K562 (cell line): Measurements from ENCODE around the gene RNF224. TPM values are rescaled to one million over a fixed set of nuclear protein-coding genes. Genes with fewer than 3 reads are reported as not detected.
A peak's percentile ranks its signal among the peaks of the same experiment; 100 is the strongest.

Experiments
- ATAC-seq: fragments of 200-7000 bp; cut with Tn5 transposase; 3 replicates; pipeline ENCODE4 v1.9.1; 2020; ENCODE audit warnings: moderate library complexity
- BruUV-seq: library from RNA; stranded (reverse); fragments of 400-500 nt; replicated peaks from 2 replicates; lab custom pipeline; 2021; lab: Mats Ljungman, UMichigan
- CTCF ChIA-PET: fragments of 300-600 bp; formaldehyde crosslinking; extraction: SDS; loops from one replicate; lab custom pipeline; 2021; ENCODE audit warnings: low intra/inter-chr PET ratio; lab: Yijun Ruan, JAX
- POLR2A ChIA-PET: fragments of 300-600, 350-650 bp; sonication (Branson Sonifier 250); formaldehyde crosslinking; extraction: SDS; loops from one replicate; lab custom pipeline; 2021; ENCODE audit warnings: antibody characterized with exemption, inconsistent platforms; lab: Yijun Ruan, JAX
- DNase-seq, 4 experiments: peaks; one replicate each; pipeline versions ENCODE4 v3.0.0 to v3.0.0-alpha.2; 2011 to 2018; ENCODE audit warnings: low spot score in 3 of 4, mixed read lengths in 3 of 4; ENCODE audit errors: extremely low read depth in 1 of 4
- FAIRE-seq: peaks from 2 replicates; lab custom pipeline; 2011; peaks lifted over from hg19 to GRCh38; lab: Jason Lieb, UNC
- H2AFZ ChIP-seq: 2 replicates; pipeline ENCODE4 v1.6.0; 2011; ENCODE audit warnings: low read depth, low read length, control low read depth, inconsistent platforms
- H3K27ac ChIP-seq: fragments of 200-600 bp; 3 replicates; pipeline ENCODE4 v1.8.0; 2011; ENCODE audit warnings: low read depth, mild to moderate bottlenecking, control low read depth, inconsistent platforms, low read length, moderate library complexity, mixed read lengths; ENCODE audit errors: extremely low read depth
- H3K27me3 ChIP-seq, 2 experiments: fragments of 300-600 bp in 1 of 2; 2 replicates in 1 of 2; 3 replicates in 1 of 2; pipeline versions ENCODE4 v1.6.0 to v1.8.0; 2011; ENCODE audit warnings: inconsistent platforms in 2 of 2, low read length in 2 of 2, mild to moderate bottlenecking in 1 of 2, mixed read lengths in 1 of 2, moderate library complexity in 1 of 2; ENCODE audit not compliant: control insufficient read depth in 2 of 2, insufficient read depth in 2 of 2
- H3K36me3 ChIP-seq: fragments of 300-600 bp; 3 replicates; pipeline ENCODE4 v1.8.0; 2011; ENCODE audit warnings: mild to moderate bottlenecking, low read length, inconsistent platforms; ENCODE audit not compliant: control insufficient read depth, insufficient read depth
- H3K4me1 ChIP-seq, 2 experiments: fragments of 200-600 bp in 1 of 2; replicated peaks in 1 of 2; 2 replicates in 1 of 2; 3 replicates in 1 of 2; pipeline versions ENCODE4 v1.5.1 to v1.8.0; 2011; ENCODE audit warnings: inconsistent platforms in 2 of 2, low read length in 2 of 2, mild to moderate bottlenecking in 1 of 2, mixed read lengths in 1 of 2, moderate library complexity in 1 of 2; ENCODE audit not compliant: control insufficient read depth in 2 of 2, insufficient read depth in 2 of 2
- H3K4me2 ChIP-seq: 2 replicates; pipeline ENCODE4 v1.6.1; 2011; ENCODE audit warnings: low read length, control low read depth, inconsistent platforms, mixed read lengths; ENCODE audit not compliant: insufficient read depth
- H3K4me3 ChIP-seq: fragments of 200-600 bp; sonication (generic), shearing (Covaris generic); 2 replicates; pipeline ENCODE4 v1.5.1; 2016; ENCODE audit warnings: control low read depth, inconsistent platforms
- H3K79me2 ChIP-seq: fragments of 200-600 bp; 3 replicates; pipeline ENCODE4 v1.8.0; 2011; ENCODE audit warnings: low read length, inconsistent platforms; ENCODE audit not compliant: control insufficient read depth, insufficient read depth
- H3K9ac ChIP-seq, 2 experiments: 2 replicates each; pipeline versions ENCODE4 v1.6.0 to v1.6.1; 2011; ENCODE audit warnings: low read depth in 2 of 2, low read length in 2 of 2, control low read depth in 1 of 2, inconsistent platforms in 1 of 2, mild to moderate bottlenecking in 1 of 2, mixed read lengths in 1 of 2; ENCODE audit not compliant: insufficient read depth in 1 of 2
- H3K9me1 ChIP-seq: one replicate; pipeline ENCODE4 v1.6.0; 2011; ENCODE audit warnings: inconsistent platforms, mild to moderate bottlenecking, low read length, moderate library complexity; ENCODE audit not compliant: control insufficient read depth, insufficient read depth
- H3K9me3 ChIP-seq: replicated peaks from 2 replicates; pipeline ENCODE4 v1.5.1; 2011; ENCODE audit warnings: low read depth, low read length, inconsistent platforms; ENCODE audit not compliant: control insufficient read depth, insufficient read depth
- H4K20me1 ChIP-seq: replicated peaks from 2 replicates; pipeline ENCODE4 v1.6.1; 2011; ENCODE audit warnings: low read length, inconsistent platforms, mixed read lengths; ENCODE audit not compliant: control insufficient read depth, insufficient read depth
- GTF3C2 ChIP-seq: IDR thresholded peaks from 3 replicates; pipeline ENCODE4 v1.6.1; 2011; ENCODE audit warnings: borderline replicate concordance, mild to moderate bottlenecking, moderate library complexity; ENCODE audit not compliant: insufficient read length; ENCODE audit errors: extremely low read depth
- HOMEZ ChIP-seq: fragments of 250-450 bp; sonication (Bioruptor Pico); IDR thresholded peaks from 2 replicates; pipeline ENCODE4 v1.4.0; 2020; ENCODE audit warnings: mild to moderate bottlenecking, moderate library complexity
- KDM5B ChIP-seq: fragments of 200-600 bp; sonication (generic); IDR thresholded peaks from 2 replicates; pipeline ENCODE4 v1.6.1; 2012; ENCODE audit warnings: low read depth, mild to moderate bottlenecking, moderate library complexity, low read length, control low read depth, inconsistent platforms; ENCODE audit not compliant: insufficient replicate concordance
- MAZ ChIP-seq, 2 experiments: fragments of 450-650 bp in 1 of 2; sonication (generic) in 1 of 2; formaldehyde crosslinking; IDR thresholded peaks in 1 of 2; conservative IDR thresholded peaks in 1 of 2; 2 replicates each; pipeline versions ENCODE4 v1.4.0 to v1.5.0; 2020; ENCODE audit warnings: mild to moderate bottlenecking in 1 of 2, missing genetic modification reagents in 1 of 2
- NBN ChIP-seq: fragments of 450-650 bp; IDR thresholded peaks from 2 replicates; pipeline ENCODE4 v1.6.1; 2016; ENCODE audit warnings: low read depth, mild to moderate bottlenecking
- NELFE ChIP-seq: IDR thresholded peaks from 2 replicates; pipeline ENCODE4 v1.6.1; 2011; ENCODE audit warnings: mild to moderate bottlenecking; ENCODE audit not compliant: insufficient read depth, insufficient read length
- RB1 ChIP-seq: fragments of 450-650 bp; IDR thresholded peaks from 2 replicates; pipeline ENCODE4 v1.6.1; 2017; ENCODE audit warnings: low read depth, mild to moderate bottlenecking
- ZNF263 ChIP-seq: sonication (generic); formaldehyde crosslinking; IDR thresholded peaks from 2 replicates; pipeline ENCODE4 v1.8.0; 2022; ENCODE audit warnings: mild to moderate bottlenecking, missing genetic modification reagents, borderline replicate concordance
- WGBS: fragments of 100-300 bp; shearing (Covaris generic); methylation state at CpG from one replicate; pipeline ENCODE4 v1.1.6; 2016; ENCODE audit warnings: low coverage, mixed read lengths; ENCODE audit not compliant: insufficient coverage; ENCODE audit errors: missing lambda C conversion rate; 5-methylcytosine and 5-hydroxymethylcytosine counted together
- in situ Hi-C: fragments of 300-500 bp; cut with MboI; formaldehyde crosslinking; loops from 4 replicates; pipeline ENCODE4 v1.15.0; 2018; ENCODE audit warnings: inconsistent platforms, mixed read lengths
- intact Hi-C: fragments of 100-400 bp; cut with micrococcal nuclease; formaldehyde crosslinking; loops from 2 replicates; pipeline ENCODE4 v1.14.2; 2022
- polyA plus RNA-seq, 8 experiments: library from polyadenylated mRNA; depleted of rRNA in 4 of 8; stranded (reverse) in 5 of 8; unstranded in 3 of 8; fragments of >200 nt; fragmentation: Nextera tagmentation in 2 of 8; fragmentation: Illumina TruSeq in 1 of 8; extraction: Ambion mirVana in 2 of 8; extraction: Trizol in 1 of 8; gene quantifications; 2 replicates each; pipeline versions ENCODE4 v1.2.1 to v1.2.3, GENCODE V29; 2011 to 2014; ENCODE audit warnings: inconsistent platforms in 1 of 8, missing spikeins in 1 of 8
- total RNA-seq, 7 experiments: library from RNA; depleted of rRNA in 6 of 7; stranded (reverse); fragments of >200 nt in 6 of 7; fragmentation: Illumina TruSeq in 2 of 7; extraction: Trizol in 2 of 7; gene quantifications; 2 replicates each; pipeline versions ENCODE4 v1.2.1 to v1.2.3, GENCODE V29; 2011 to 2021; ENCODE audit warnings: low replicate concordance in 1 of 7
- TF ChIP-seq, protein P1 (sequence below): fragments of 200-800 bp; sonication (Bioruptor generic); IDR thresholded peaks from 2 replicates; pipeline ENCODE4 v1.6.1; 2017; ENCODE audit warnings: missing genetic modification characterization, missing compliant biosample characterization
- TF ChIP-seq, protein P2 (sequence below): sonication (generic); formaldehyde crosslinking; IDR thresholded peaks from 2 replicates; pipeline ENCODE4 v1.8.0; 2022; ENCODE audit warnings: missing genetic modification reagents, mild to moderate bottlenecking, borderline replicate concordance

The RNF224 gene
- total and polyA plus RNA-seq, 9 of the 15 experiments (the other 6 are each of a cell fraction or from before 2014, with no cell fraction given), result not detected

DNA sequence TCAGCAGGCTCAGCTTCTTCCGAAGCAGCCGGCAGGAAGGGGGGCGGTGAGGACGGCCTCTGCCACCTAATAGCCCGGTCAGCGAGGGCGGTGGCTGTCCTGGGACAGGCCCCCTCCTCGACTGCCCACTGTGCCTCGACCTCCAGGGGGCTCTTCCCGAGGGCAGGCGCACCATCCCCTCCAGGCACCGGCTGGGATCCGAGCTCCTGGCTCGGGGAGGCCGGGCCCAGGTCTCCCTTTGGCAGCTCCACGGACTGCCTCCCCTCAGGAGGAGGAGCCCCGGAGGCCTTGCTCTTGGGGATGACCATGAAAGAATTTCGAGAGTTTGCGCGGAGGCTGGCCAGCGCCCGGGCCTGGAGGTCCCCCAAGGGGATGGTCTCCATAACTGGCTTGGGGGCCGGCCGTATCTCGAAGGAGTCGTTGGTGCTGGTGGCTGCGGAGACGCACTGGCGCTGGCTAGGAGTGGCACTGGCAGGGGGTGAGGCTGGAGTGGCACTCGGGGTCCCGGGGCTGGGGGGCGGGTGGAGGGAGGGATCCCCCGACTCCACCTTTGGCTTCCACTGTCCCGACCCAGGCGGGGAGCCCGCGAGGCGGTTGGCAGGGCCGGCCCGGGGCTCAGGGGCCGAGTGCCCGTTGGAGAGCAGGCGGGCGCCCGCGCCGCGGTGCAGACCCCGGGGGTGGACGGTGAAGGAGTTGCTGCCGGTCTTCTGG lies 27.7 kb upstream of the RNF224 start:
- H3K36me3 ChIP-seq, result peaks cover 16% of the 10 kb centered on the region; the same call in 2 of the 3 replicates
- H3K4me2 ChIP-seq, result peak overlapping the region; percentile 44
- H3K9me3 ChIP-seq, result no peaks in the 10 kb centered on the region
- peak overlapping the region; percentile 37 for H3K4me3 ChIP-seq
- H2AFZ ChIP-seq, result no peak overlapping the region
- FAIRE-seq (no peak), ATAC-seq (no peak), DNase-seq (peak in 1 of 4 experiments; percentile 7)
- no peaks in the 10 kb centered on the region for H3K27me3 ChIP-seq
- ChIA-PET CTCF (no interaction called here), POLR2A (interaction anchor here (0.6 to 3.2 kb wide), 4 partner anchors 10 to 49 kb away, joined by 3 to 26 read pairs (median 4); partner anchors contain the start of genes ANAPC2 and SSNA1)
- in situ Hi-C loops (no loop called here), intact Hi-C loops (loop anchor here (2.0 kb wide), 1 partner anchor 19 kb away; no protein-coding TSS in a partner anchor)
- H3K79me2 ChIP-seq, result peaks cover 72% of the 10 kb centered on the region
- peak overlapping the region in 1 of 2 experiments; percentile 89; a peak in 3 of 4 replicates for H3K9ac ChIP-seq
- TSS peak; percentile 10 for BruUV-seq
- H3K4me1 ChIP-seq, result peaks cover 30 to 86% of the 10 kb centered on the region in 2 experiments
- H3K9me1 ChIP-seq, result peaks cover 3% of the 10 kb centered on the region
- H4K20me1 ChIP-seq, result peaks cover 5% of the 10 kb centered on the region
- WGBS, result 31% methylated on average over 33 of the region's 51 CpGs
- H3K27ac ChIP-seq, result no peak overlapping the region; the same call in 2 of the 3 replicates
- TF ChIP-seq ZNF263 (CRISPR knock-in tag) (peak; percentile 84), GTF3C2 (no peak), NBN (no peak), NELFE (no peak), RB1 (0 out of 2 replicates have a peak, but pooled peaks have one; percentile 13), HOMEZ (CRISPR knock-in tag) (no peak), MAZ (CRISPR knock-in tag; conservative IDR thresholded peaks at IDR 0.05 in 1 of 2, IDR thresholded peaks at IDR 0.05 in 1 of 2) (0 out of 4 replicates have a peak, but pooled peaks of 1 of the 2 experiments have one; percentile 17), KDM5B (peak; percentile 53)
- TF ChIP-seq, protein P1, sequence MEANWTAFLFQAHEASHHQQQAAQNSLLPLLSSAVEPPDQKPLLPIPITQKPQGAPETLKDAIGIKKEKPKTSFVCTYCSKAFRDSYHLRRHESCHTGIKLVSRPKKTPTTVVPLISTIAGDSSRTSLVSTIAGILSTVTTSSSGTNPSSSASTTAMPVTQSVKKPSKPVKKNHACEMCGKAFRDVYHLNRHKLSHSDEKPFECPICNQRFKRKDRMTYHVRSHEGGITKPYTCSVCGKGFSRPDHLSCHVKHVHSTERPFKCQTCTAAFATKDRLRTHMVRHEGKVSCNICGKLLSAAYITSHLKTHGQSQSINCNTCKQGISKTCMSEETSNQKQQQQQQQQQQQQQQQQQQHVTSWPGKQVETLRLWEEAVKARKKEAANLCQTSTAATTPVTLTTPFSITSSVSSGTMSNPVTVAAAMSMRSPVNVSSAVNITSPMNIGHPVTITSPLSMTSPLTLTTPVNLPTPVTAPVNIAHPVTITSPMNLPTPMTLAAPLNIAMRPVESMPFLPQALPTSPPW, result no peak
- TF ChIP-seq, protein P2, sequence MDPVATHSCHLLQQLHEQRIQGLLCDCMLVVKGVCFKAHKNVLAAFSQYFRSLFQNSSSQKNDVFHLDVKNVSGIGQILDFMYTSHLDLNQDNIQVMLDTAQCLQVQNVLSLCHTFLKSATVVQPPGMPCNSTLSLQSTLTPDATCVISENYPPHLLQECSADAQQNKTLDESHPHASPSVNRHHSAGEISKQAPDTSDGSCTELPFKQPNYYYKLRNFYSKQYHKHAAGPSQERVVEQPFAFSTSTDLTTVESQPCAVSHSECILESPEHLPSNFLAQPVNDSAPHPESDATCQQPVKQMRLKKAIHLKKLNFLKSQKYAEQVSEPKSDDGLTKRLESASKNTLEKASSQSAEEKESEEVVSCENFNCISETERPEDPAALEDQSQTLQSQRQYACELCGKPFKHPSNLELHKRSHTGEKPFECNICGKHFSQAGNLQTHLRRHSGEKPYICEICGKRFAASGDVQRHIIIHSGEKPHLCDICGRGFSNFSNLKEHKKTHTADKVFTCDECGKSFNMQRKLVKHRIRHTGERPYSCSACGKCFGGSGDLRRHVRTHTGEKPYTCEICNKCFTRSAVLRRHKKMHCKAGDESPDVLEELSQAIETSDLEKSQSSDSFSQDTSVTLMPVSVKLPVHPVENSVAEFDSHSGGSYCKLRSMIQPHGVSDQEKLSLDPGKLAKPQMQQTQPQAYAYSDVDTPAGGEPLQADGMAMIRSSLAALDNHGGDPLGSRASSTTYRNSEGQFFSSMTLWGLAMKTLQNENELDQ (CRISPR knock-in tag), result no peak
